ENCODE measurements around the gene TSHZ2. TPM values are rescaled to one million over a fixed set of nuclear protein-coding genes. Genes with fewer than 3 reads are reported as not detected.

TSHZ2 gene
- total RNA-seq, 5 donors from 2014 or later (not counting 1 experiment from before 2014, with no cell fraction given) = 20.2 to 42.9 (median 25.8) TPM

DNA sequence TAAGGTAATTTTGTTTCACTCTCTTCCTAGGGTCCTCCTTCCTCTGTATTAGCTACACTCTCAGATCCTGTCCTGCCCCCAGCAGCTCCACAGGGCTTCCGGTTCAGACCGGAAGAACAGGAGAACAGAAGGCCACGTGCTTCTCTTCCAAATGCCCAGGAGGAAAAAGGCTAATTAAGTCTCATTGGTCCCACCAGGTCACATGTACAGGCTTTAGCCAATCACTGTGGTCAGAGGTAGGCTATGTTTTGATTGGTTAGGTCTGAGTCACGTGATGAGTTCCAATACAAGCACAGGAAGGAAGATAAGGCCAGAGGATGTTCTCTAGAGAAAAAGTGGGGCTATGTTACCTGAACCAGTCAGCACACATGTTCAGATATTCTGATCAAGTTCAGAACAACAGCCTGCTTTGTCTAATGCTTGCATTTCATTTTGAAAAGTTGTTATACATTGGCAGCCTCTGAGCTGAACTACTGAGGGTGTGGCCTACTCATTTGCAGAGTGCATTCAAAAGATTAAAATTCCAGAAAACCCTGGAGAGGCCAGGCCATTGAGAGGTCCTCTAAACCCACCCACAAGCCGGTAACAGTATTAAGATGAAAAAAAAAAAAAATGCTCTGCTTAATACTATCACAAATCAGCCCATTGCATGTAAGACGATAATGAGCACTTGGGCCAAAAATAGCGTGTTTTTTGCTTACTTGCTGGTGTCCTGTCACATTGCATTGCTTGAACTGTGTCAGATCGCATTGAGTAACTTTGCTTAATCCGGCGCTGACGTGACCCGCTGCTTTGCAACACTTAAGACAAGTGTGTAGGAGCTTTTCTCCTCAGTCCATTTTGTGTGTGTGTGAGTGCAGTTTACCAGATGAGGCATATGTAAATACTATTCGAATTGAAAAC is 170.3 kb downstream of the TSHZ2 start:
- WGBS (ENCODE audit: insufficient coverage) = 88% methylated on average over 3 of the region's 13 CpGs
- H3K27me3 ChIP-seq (replicated peaks in 1 of 2; ENCODE audit: control insufficient read depth in 2 of 2, extremely low read depth in 1 of 2, insufficient read depth in 2 of 2, low read length in 1 of 2) = no peaks in the 10 kb centered on the region
- no peaks in the 10 kb centered on the region for H3K36me3 ChIP-seq (ENCODE audit: control insufficient read depth in 2 of 2, extremely low read depth in 1 of 2, insufficient read depth in 1 of 2, low read length in 1 of 2)
- ChIA-PET CTCF (no interaction called here), POLR2A (no interaction called here)
- Mint-ChIP-seq H3K9me3 (no peaks in the 10 kb centered on the region), H3K4me1 (peaks cover 25 to 55% (median 30%) of the 10 kb centered on the region in 3 donors), H3K27me3 (peaks cover 0 to 8% of the 10 kb centered on the region in 2 donors), H3K4me3 (no peak overlapping the region), H3K27ac (no peak overlapping the region), H3K36me3 (peaks cover 4% of the 10 kb centered on the region)
- no peaks in the 10 kb centered on the region for H3K9me3 ChIP-seq
- no peaks in the 10 kb centered on the region for H3K4me1 ChIP-seq (ENCODE audit: control insufficient read depth in 1 of 2, extremely low read depth in 1 of 2, insufficient read depth in 2 of 2, low read length in 2 of 2)
- no peak for DNase-seq
- no peak overlapping the region for H3K27ac ChIP-seq (ENCODE audit: low read length)
- no peak for ATAC-seq (replicated peaks in 1 of 4)
- no peak overlapping the region for H3K4me3 ChIP-seq (ENCODE audit: control insufficient read depth in 1 of 2, extremely low read depth in 1 of 2, low read length in 1 of 2)

DNA sequence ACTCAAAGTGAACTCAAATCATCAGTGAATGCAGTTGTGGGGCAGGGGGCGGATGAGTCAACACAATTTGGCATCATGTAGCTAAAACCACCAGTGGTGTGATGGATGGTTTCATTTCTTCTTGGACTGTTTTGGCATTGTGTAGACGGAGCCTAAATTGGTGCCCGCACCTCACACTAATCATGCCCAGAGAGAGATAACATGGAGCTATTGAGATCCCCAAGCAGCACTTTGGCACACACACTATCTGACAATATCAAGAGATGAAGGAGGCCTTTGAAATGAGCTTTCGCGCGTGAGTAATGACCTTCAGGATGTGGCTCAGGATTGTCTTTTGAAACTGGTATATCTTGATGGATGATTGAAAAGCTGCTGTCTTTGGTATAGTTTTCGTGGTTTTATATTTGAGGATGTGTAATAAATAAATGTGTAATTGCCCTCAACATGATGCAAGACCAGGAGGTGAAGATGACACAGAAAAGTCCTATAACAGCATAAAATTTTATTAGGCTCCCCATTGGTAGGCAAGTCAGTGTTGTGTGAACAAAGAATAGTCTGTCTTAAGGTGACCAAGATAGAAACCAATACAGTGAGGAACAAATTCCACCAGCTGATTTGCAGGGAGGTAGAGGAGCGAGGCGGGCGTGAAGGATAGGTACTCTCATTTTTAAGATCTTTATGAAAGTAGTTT is 174.2 kb downstream of the TSHZ2 start:
- Mint-ChIP-seq H3K4me3 (no peak overlapping the region), H3K36me3 (peaks cover 6% of the 10 kb centered on the region), H3K27ac (peak overlapping the region in 1 of 2 donors; percentile 11), H3K27me3 (peaks cover 2 to 7% of the 10 kb centered on the region in 2 donors), H3K9me3 (no peaks in the 10 kb centered on the region), H3K4me1 (peaks cover 33 to 58% (median 33%) of the 10 kb centered on the region in 3 donors)
- CTCF ChIA-PET = no interaction called here
- POLR2A ChIA-PET = no interaction called here
- WGBS (ENCODE audit: insufficient coverage) = 20% methylated on average over 1 of the region's 10 CpGs
- no peaks in the 10 kb centered on the region for H3K9me3 ChIP-seq
- no peak overlapping the region for H3K4me3 ChIP-seq (ENCODE audit: control insufficient read depth in 1 of 2, extremely low read depth in 1 of 2, low read length in 1 of 2)
- no peak overlapping the region for H3K27ac ChIP-seq (ENCODE audit: low read length)
- peaks cover 0 to 2% of the 10 kb centered on the region in 2 experiments for H3K27me3 ChIP-seq (replicated peaks in 1 of 2; ENCODE audit: control insufficient read depth in 2 of 2, extremely low read depth in 1 of 2, insufficient read depth in 2 of 2, low read length in 1 of 2)
- peak in 1 of 4 experiments; percentile 29 for ATAC-seq (replicated peaks in 1 of 4)
- H3K36me3 ChIP-seq (ENCODE audit: control insufficient read depth in 2 of 2, extremely low read depth in 1 of 2, insufficient read depth in 1 of 2, low read length in 1 of 2) = no peaks in the 10 kb centered on the region
- H3K4me1 ChIP-seq (ENCODE audit: control insufficient read depth in 1 of 2, extremely low read depth in 1 of 2, insufficient read depth in 2 of 2, low read length in 2 of 2) = no peaks in the 10 kb centered on the region
- no peak for DNase-seq

- H3K4me1 ChIP-seq (ENCODE audit: control insufficient read depth in 1 of 2, extremely low read depth in 1 of 2, insufficient read depth in 2 of 2, low read length in 2 of 2) = no peaks in the 10 kb centered on the region
- no peak overlapping the region for H3K4me3 ChIP-seq (ENCODE audit: control insufficient read depth in 1 of 2, extremely low read depth in 1 of 2, low read length in 1 of 2)
- ChIA-PET CTCF (no interaction called here), POLR2A (no interaction called here)
- Mint-ChIP-seq H3K27ac (no peak overlapping the region), H3K36me3 (peaks cover 3% of the 10 kb centered on the region), H3K27me3 (peaks cover 2 to 7% of the 10 kb centered on the region in 2 donors), H3K4me1 (peaks cover 22 to 59% (median 31%) of the 10 kb centered on the region in 3 donors), H3K9me3 (no peaks in the 10 kb centered on the region), H3K4me3 (no peak overlapping the region)
- no CpG with 5 or more reads among the region's 3 CpGs for WGBS (ENCODE audit: insufficient coverage)
- ATAC-seq (replicated peaks in 1 of 4) (no peak), DNase-seq (no peak)
- H3K9me3 ChIP-seq = no peaks in the 10 kb centered on the region
- H3K27me3 ChIP-seq (replicated peaks in 1 of 2; ENCODE audit: control insufficient read depth in 2 of 2, extremely low read depth in 1 of 2, insufficient read depth in 2 of 2, low read length in 1 of 2) = peaks cover 0 to 2% of the 10 kb centered on the region in 2 experiments
- no peak overlapping the region for H3K27ac ChIP-seq (ENCODE audit: low read length)
- no peaks in the 10 kb centered on the region for H3K36me3 ChIP-seq (ENCODE audit: control insufficient read depth in 2 of 2, extremely low read depth in 1 of 2, insufficient read depth in 1 of 2, low read length in 1 of 2)
Observed at GRCh38 chr20:53148771-53149147, 176.6 kb downstream of the TSHZ2 start.

DNA sequence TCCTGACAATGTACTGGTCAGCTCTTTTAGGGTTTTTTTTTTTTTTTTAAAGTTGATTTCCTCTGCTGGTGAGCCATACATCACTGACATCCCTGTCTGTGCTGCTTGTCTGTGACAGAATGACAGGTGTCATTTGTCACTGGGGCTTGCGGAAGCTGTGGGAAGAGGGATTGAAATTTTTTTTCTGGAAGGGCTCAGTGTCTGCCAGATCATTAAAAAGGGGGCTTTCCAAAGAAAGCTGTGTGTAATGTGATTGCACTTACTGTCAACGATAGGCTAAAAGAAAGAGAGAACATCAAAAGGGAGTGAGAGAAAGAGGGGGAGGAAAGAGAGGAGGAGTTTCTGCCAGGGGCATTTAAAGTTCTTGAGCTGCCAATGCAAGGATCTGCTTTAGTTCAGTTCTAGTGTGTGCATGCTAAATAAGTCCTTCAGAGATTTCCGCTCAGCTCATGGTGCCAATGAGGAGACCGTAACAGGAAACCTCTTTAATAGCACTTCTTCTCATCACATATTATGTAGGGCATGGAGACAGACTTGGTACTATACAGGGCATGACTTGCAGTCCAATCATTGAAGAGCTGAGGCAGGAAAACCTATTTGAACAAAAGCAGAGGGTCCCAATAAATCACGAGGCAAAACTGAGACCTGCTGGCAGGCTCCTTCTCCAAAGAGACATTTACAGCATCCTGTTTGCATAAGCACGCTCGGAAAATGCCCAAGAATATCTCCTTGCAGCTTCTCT is 177.2 kb downstream of the TSHZ2 start:
- no peak overlapping the region for H3K4me3 Mint-ChIP-seq
- peaks cover 3% of the 10 kb centered on the region for H3K36me3 Mint-ChIP-seq
- CTCF ChIA-PET = no interaction called here
- no peak overlapping the region for H3K27ac Mint-ChIP-seq
- Histone ChIP-seq H3K4me3 (ENCODE audit: control insufficient read depth in 1 of 2, extremely low read depth in 1 of 2, low read length in 1 of 2) (no peak overlapping the region), H3K27me3 (replicated peaks in 1 of 2; ENCODE audit: control insufficient read depth in 2 of 2, extremely low read depth in 1 of 2, insufficient read depth in 2 of 2, low read length in 1 of 2) (peaks cover 0 to 2% of the 10 kb centered on the region in 2 experiments), H3K4me1 (ENCODE audit: control insufficient read depth in 1 of 2, extremely low read depth in 1 of 2, insufficient read depth in 2 of 2, low read length in 2 of 2) (no peaks in the 10 kb centered on the region), H3K36me3 (ENCODE audit: control insufficient read depth in 2 of 2, extremely low read depth in 1 of 2, insufficient read depth in 1 of 2, low read length in 1 of 2) (no peaks in the 10 kb centered on the region), H3K9me3 (no peaks in the 10 kb centered on the region), H3K27ac (ENCODE audit: low read length) (no peak overlapping the region)
- POLR2A ChIA-PET = no interaction called here
- WGBS (ENCODE audit: insufficient coverage) = 38% methylated on average over 3 of the region's 7 CpGs
- H3K4me1 Mint-ChIP-seq = peaks cover 22 to 59% (median 34%) of the 10 kb centered on the region in 3 donors
- DNase-seq = peak in 1 of 35 experiments; percentile 11
- ATAC-seq (replicated peaks in 1 of 4) = peak in 3 of 4 experiments; percentile 9 to 52 (median 30)
- H3K9me3 Mint-ChIP-seq = no peaks in the 10 kb centered on the region
- H3K27me3 Mint-ChIP-seq = peaks cover 2 to 7% of the 10 kb centered on the region in 2 donors

GRCh38 chr20:53149890-53150205 is 177.7 kb downstream of the TSHZ2 start:
- DNase-seq = no peak
- Histone ChIP-seq H3K4me3 (ENCODE audit: control insufficient read depth in 1 of 2, extremely low read depth in 1 of 2, low read length in 1 of 2) (no peak overlapping the region), H3K36me3 (ENCODE audit: control insufficient read depth in 2 of 2, extremely low read depth in 1 of 2, insufficient read depth in 1 of 2, low read length in 1 of 2) (no peaks in the 10 kb centered on the region), H3K4me1 (ENCODE audit: control insufficient read depth in 1 of 2, extremely low read depth in 1 of 2, insufficient read depth in 2 of 2, low read length in 2 of 2) (no peaks in the 10 kb centered on the region), H3K9me3 (no peaks in the 10 kb centered on the region), H3K27ac (ENCODE audit: low read length) (no peak overlapping the region), H3K27me3 (replicated peaks in 1 of 2; ENCODE audit: control insufficient read depth in 2 of 2, extremely low read depth in 1 of 2, insufficient read depth in 2 of 2, low read length in 1 of 2) (peaks cover 0 to 2% of the 10 kb centered on the region in 2 experiments)
- 80% methylated on average over 1 of the region's 4 CpGs for WGBS (ENCODE audit: insufficient coverage)
- H3K4me3 Mint-ChIP-seq = no peak overlapping the region
- ChIA-PET POLR2A (no interaction called here), CTCF (no interaction called here)
- H3K36me3 Mint-ChIP-seq = peaks cover 3% of the 10 kb centered on the region
- no peak overlapping the region for H3K27ac Mint-ChIP-seq
- H3K27me3 Mint-ChIP-seq = peaks cover 2 to 7% of the 10 kb centered on the region in 2 donors
- peaks cover 22 to 62% (median 38%) of the 10 kb centered on the region in 3 donors for H3K4me1 Mint-ChIP-seq
- ATAC-seq (replicated peaks in 1 of 4) = no peak
- no peaks in the 10 kb centered on the region for H3K9me3 Mint-ChIP-seq

DNA sequence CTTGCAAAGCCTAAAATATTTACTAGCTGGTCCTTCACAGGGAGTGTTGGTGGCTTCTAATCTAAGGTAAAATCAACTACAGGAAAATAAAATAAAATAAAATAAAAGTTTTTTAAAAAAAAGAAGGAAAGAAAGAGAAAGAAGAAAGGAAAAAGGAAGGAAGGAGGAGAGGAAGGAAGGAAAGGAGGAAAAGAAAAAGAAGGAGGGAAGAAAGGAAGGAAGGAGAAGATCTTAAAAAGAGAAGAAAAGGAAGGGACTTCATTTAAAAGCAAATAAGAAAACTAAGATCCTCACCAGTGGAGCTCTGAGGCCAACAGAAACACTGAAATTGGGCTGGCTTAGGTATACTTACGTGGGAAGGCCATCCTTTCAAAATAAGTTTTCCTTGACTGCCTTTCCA is 178.4 kb downstream of the TSHZ2 start:
- H3K36me3 Mint-ChIP-seq = peaks cover 3% of the 10 kb centered on the region
- no CpG with 5 or more reads among the region's 1 CpG for WGBS (ENCODE audit: insufficient coverage)
- CTCF ChIA-PET = no interaction called here

More for the DNA sequence above, 178.4 kb downstream of the TSHZ2 start:
- Histone ChIP-seq H3K9me3 (no peaks in the 10 kb centered on the region), H3K27me3 (replicated peaks in 1 of 2; ENCODE audit: control insufficient read depth in 2 of 2, extremely low read depth in 1 of 2, insufficient read depth in 2 of 2, low read length in 1 of 2) (peaks cover 0 to 2% of the 10 kb centered on the region in 2 experiments), H3K4me3 (ENCODE audit: control insufficient read depth in 1 of 2, extremely low read depth in 1 of 2, low read length in 1 of 2) (no peak overlapping the region), H3K4me1 (ENCODE audit: control insufficient read depth in 1 of 2, extremely low read depth in 1 of 2, insufficient read depth in 2 of 2, low read length in 2 of 2) (no peaks in the 10 kb centered on the region), H3K36me3 (ENCODE audit: control insufficient read depth in 2 of 2, extremely low read depth in 1 of 2, insufficient read depth in 1 of 2, low read length in 1 of 2) (no peaks in the 10 kb centered on the region), H3K27ac (ENCODE audit: low read length) (no peak overlapping the region)
- Mint-ChIP-seq H3K9me3 (no peaks in the 10 kb centered on the region), H3K27me3 (peaks cover 2 to 7% of the 10 kb centered on the region in 2 donors), H3K4me1 (peaks cover 22 to 57% (median 37%) of the 10 kb centered on the region in 3 donors), H3K4me3 (no peak overlapping the region), H3K27ac (no peak overlapping the region)
- DNase-seq = no peak
- POLR2A ChIA-PET = no interaction called here
- ATAC-seq (replicated peaks in 1 of 4) = no peak

Measured in T-cell (primary cell).